T-helper 22 cell (primary cell): Measurements from ENCODE around the gene MRPL24.

Experiments used
- DNase-seq: peaks from one replicate; pipeline ENCODE4 v3.0.0-alpha.2; 2020; ENCODE audit warnings: low read depth

The MRPL24 gene

DNA sequence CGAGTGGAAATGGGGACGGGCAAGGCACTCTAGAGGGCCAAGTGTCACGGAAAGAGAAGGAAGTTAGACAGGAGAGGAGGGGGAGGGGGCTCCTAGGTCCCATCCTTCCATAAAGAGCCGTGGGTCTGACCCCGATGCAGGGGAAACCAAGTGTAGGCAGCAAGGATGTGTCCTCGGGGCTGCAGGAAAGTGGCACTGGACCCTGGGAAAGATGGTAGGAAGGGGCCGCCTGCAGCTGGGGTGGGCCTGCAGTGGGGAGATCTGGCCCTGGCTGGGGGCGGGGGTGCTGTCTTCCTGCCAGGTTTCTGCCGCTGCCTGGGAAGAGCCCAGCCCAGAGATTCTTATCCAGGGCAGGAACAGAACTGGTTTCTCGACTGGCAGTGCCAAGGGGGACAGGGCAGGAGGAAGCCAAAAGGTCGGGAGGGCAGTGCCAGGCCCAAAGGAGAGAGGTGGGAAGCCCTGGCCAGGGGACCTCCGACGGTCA, 48.4 kb downstream of the MRPL24 start:
- DNase-seq, result no peak

DNA sequence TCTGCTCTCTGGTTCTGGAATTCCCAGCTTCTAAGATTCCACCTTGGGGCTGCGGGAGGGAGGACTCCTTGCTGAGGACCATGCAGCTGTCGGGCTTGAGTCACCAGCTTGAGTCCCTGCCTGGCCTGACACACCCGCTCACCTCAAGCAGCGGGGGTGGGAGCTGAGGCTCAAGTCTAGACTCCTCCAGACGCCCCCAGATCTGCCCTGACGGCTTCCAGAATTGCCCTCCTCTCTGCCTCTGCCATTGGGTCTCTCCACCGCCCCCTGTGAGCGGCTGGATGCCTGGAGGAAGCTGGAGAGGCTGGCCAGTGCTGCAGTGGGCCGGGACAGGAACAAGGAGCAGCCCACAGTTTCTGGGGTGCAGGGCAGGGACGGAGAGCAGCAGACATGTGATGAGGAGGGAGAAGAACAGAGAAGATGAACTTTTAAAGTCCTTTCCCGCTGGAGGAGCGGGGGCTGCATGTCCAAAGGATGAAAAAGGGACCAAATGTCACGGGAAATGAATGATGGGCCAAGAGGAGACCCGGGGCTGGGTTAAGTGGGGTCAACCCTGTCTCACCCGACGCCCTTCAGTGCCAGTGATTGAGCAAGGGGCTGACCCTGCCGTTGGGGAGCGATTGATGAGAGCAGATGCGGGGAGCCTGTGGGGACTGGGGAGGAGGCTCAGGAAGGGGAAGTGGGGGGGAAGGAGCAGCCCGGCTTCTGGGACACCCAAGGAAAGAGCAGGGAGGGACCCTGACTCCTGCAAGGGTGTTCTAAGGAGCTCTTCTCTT, 49.0 kb downstream of the MRPL24 start:
- no peak for DNase-seq

DNA sequence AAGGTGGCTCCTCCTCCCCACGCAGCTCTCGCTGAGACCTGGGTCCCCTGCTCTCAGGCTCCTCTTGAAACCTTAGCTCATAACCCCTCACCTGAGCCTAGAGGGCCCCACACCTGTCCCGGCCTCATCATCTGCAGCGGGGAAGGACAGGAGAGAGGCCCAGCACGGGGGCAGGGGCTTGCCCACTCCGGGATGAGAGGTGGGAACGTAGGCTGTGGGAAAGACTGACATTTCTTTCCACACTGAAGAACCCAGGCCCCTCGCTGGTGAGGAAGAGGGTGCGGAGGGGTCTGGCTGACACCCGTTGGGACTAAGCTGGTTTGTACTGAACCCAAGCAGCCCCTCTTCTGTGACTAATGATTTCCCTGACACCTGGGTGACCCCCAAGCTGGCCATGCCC, 49.7 kb downstream of the MRPL24 start:
- no peak for DNase-seq

DNA sequence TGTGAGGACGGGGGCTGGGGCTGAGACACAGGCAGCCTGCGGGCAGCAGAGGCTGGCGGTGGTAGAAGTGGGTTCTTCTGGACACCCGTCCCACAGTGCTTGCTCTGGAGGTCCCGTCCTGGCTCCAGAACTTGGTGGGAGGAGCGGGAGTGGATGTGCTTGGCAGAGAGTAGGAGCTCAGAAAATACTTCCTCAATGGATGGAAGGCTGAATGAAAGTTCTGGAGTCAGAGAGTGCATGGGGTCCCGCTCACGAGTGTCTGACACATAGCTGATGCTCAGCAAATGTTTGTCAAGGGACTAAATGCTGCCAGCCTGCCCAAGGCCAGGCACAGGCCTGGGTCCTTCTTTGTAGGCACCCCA, 50.2 kb downstream of the MRPL24 start:
- DNase-seq, result no peak

DNA sequence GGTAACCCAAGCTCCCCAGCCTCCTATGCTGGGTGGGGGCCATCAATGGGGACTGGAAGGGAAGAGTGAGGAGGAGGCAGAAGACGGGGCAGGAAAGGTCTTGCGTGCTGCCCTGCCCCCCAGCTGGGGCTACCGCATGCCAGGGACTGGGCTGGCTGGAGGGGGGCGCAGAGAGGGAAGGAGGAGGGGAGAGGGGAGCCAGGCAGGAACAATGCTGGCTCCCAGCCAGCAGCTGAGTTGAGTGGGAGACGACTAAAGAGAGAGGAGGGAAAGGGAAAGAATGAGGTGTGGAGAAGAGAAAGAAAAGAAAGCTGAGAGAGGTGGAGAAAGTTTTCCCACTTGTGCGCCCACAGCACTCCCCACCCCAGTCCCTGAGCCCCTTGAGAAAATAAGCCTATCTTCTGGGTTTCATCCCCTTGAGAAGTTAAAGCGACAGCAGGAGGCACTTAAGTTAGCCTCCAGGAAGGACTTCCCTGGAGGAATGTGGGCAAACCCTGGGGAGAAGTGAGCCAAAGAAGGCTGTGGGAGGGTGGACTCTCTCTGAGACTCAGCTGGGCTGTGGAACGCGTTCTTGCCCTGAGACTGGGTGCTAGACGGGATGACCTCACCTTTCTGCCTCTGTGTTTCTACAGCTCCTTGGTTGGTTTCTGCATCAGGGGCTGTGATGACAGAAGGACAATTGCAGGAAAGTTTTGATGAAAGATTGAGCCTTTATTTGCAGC, 50.8 kb downstream of the MRPL24 start:
- DNase-seq, result no peak

DNA sequence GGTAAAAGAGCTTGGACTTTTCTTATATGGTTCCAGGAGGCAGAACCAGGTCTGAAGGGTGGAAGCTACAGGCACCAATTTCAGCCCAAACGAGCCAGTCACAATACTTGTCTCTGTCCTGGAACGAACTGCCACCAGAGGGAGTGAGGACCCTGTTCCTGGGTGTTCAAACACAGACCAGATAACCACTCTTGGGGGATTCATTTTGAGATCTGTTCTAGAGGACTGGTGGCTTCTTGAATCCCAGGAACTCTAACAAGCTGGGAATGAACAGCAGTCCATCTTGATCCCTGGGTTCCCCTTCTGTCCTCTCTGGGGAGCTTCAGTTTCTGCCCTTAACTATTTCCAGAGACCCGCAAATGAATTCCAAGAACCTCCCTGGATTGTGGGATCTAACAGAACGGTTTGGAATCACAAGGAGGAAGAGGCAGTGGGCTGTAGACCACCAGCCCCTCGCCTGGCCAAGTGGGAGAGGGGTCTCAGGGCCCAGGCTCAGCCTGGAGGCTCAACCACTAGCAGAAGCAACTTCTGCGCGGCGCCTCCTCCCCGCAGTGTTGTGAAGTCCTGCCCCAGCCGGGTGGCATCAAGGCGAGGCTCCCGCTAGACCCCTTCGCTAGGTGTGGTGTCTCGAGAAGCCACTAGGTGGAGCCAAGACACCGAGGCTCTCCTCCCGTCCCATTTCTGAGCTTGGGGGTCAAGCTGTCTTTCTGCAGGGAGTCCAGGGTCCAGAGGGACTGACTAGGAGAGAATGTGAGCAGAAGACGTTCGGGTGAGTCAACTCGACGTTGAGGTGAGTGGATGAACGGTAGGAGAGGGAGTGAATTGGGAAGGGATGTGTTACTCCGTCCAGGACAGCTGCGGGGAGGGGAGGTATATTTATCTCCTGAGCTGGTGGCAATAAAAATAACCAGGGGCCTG, 51.6 kb downstream of the MRPL24 start:
- DNase-seq, result peak; percentile 55
